Measurements from ENCODE around the gene APRT.

Gene APRT

DNA sequence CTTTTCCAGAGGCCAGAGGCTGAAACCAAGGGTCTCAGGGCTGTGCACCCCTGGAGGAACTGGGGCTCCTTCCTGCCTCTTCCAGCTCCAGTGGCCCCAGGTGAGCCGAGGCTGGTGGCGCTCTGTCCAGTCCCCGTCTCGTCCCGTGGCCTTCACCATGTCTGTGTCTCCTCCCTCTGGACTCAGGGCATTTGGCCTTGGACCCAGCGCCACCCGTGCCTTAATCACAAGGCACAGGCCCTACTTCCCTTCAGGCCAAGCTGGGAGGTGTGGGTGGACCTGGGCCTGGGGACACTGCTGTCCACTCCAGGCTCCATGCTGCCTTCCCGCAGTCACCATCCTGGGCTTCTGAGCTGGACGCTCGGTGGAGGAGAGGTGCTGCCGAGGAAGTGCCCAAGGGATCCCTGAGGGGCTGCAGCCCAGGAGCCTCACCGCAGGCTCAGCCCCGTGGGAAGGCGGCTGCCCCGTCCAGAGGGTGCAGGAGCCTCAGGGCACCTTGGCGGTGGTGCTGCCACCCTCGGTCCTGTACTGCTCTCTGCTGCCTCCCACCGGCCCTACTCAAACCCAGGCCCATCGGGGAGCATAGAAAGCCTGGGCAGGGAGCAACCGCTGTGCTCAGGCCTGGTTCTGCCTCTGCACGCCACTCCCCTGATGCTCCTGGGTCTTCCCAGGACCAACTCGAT is 9.6 kb upstream of the APRT start:
- peak in 1 of 2 experiments; percentile 29 for DNase-seq

DNA sequence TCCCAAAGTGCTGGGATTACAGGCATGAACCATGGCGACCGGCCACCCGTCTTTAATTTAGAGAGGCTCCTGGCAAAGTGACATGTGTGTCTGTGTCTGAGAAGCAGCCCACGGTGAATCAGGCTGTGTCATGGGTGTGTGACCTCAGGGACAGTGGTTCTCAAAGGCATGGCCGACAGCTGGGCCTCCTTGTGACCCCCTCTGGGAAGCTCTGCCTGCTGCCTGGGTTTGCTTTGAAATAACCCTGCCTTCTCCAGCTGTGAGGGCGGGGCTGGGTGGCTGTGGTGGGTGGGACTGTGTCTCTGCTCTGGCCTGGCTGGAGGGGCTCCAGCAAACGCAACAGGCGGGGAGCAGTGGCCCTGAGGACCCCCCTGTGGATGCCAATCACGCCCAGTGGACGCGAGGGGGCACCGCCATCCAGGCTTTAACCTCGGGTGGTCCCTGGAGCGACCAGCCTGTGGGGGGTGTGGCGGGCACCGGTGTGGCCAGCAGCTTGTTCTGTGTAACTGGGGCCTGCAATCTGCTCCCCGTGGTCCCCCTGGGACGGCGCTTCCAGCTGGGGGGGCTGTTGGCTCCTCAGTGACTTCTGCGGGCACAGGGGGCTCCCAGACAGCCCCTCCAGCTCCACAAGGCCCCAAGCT is 8.8 kb upstream of the APRT start:
- DNase-seq: no peak

DNA sequence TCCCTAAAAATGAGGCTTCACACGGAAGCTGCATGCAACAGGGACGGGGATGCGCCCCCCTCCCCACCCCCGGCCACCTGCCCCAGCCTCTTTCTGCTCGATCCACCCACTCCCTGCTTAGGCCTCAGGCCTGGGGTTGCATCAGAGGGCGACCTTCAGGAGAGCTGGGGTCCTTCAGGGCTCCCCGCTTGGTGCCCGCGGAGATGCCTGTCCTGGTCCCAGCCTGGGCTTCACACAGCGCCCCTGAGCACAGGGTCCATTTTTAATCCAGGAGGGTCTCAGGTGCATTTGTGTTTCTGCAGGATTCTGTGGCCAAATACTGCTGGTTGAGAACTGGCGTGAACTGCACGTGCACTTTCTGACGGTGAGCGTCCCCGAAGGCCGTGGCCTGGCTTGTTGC is 7.4 kb upstream of the APRT start:
- DNase-seq: no peak

DNA sequence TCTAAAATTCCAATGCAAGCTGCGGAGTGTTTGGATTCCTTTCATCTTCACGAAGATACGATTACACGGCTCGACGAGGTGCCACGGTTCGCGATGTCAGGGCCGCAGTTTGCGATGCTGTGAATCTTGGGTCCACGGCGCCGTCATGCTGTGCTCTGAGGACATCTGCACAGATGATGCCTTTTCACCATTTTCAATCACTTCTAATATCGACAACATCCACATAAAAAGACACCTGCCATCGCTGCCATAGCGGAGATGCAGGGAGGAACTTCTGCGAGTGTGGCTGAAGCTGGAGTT is 6.8 kb upstream of the APRT start:
- no peak for DNase-seq

DNA sequence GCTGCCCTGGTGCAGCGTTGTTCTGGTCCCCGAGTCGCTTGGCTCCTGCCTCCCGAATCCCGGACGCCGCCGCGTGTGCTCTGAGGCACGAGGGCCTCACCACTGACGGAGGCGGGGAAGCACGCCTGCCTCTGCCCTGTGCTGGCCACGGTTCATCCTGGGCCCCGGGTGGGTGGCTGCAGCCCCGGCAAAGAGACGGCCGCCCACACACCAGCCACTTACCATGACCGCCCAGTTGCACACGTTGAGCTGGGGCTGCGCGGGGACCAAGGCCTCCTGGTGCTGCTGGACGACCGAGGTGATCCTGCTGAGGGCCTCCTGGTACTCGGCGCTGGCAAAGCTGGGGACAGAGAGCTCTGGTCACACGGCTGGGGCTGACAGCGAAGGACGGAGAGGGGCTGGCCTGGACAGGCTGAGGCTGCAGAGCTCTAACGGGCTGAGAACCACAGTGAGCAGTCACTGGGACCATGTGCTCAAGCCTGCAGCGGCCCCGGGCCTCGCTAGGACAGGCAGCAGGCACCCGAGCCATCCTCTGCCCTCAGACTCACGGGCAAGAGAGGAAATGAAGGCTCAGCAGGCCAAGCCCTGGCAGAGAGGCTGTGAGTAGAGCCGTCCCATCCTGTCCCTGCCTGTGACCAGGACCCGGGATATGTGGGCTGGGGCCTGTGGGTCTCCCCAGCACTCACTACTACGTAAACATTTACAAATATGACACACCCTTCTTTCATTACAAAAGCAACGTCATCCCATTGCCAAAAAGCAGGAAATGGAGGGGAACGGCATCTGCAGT is 6.3 kb upstream of the APRT start:
- no peak for DNase-seq

DNA sequence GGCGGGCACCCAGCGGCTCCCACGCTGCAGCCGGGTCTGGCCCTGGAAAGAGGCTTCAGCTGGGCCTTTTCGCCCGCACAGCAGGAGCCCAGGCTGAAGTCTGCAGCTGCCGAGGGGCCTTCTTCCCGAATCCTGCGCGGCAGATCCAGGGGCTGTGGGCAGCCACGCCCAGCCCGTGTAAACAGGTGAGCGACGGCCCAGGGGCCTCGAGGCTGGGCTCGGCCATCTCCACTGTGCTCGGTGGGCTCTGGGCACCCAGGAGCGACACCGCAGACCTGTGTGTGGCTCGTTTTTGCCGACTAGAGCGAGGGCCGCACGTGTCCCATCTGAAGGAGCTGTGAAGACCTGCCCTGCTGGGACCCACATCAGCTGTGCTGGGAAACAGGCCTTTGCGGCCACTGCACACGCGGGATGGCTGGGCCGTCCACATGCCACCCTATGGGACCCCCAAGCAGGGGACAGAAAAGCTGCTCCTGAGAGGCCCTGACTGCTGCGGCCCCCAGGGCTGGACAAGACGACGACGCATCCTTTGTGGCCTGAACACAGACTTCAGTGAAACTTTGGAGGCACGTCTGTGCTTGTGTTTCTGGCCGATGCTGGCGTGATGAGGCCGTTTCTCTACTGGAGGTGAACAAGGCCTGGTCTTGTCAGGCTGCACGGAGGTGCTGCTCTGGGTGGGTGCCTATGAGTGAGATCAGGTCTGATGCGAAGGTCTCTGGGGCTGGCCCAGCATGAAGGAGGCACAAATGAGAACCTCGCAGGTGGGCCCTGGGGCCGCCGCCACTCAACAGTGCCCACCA is 5.2 kb upstream of the APRT start:
- no peak for DNase-seq

DNA sequence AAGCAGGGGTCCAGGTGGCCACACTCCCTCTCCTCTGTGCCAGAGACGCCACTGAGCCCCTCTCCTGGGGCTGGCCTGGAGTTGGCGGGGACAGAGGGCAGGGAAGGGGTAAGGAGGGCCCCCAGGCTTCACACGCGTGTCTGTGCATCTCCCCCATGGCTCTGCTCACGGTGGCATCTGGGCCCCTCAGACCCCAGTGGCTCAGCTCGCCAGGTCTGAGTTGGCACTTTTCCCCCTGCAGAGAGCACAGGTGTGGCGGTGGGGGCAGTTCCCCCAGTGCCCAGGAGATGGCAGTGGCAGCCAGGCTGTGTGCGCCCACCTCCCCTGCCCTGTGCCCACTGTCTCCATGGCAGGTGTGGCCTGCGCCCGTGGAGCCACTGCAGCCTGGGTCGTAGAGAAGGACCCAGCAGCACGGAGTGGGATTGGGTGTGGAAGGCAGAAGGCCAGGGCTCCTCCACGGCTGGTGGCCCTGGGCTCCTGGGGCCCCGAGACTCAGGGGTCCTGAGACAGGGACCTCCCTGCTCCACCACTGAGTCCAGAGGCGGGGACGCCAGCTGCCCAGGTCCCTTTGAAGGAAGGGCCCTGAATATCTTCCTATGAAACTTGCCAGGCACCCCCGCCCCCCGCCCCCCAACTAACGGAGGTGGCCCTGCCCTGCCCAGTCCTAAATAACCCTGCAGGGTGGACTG is 4.3 kb upstream of the APRT start:
- DNase-seq: peak in 1 of 2 experiments; percentile 79

DNA sequence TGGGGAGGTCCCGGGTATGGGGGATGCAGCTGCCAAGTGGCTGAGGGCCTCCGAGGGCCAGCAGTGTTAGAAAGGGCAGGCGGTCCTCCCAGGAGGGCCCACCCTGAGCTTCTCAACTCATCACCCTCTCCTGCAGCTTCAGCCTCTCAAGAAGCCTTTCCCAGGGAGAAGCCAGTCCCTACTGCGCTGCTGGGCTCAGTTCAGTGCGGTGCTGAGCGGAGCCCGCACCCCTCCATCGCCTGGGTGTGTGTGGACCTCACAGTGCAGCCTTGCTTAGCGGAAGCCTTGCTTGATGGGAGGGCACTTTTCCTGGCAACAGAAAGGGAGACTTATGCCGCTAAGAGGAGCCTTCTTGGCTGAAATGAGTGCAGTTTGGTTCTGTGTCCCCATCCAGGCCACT is 3.5 kb upstream of the APRT start:
- DNase-seq: no peak

DNA sequence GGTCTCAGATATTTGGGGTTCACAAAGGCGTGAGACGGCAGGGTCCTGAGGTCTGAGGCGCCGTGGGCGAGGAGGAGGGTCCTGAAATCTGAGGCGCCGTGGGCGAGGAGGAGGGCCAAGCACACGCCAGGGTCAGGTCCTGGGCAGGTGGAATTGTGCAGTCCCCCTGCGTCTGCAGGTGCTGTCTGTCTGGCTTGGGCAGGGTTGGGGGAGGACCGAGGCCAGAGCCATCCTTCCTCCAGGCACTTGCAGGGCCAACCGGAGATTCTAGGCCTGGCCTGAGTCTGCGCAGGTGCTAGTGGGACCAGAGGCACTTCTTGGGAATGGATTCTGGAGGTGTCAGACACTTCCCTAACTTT is 2.4 kb upstream of the APRT start:
- DNase-seq: no peak

DNA sequence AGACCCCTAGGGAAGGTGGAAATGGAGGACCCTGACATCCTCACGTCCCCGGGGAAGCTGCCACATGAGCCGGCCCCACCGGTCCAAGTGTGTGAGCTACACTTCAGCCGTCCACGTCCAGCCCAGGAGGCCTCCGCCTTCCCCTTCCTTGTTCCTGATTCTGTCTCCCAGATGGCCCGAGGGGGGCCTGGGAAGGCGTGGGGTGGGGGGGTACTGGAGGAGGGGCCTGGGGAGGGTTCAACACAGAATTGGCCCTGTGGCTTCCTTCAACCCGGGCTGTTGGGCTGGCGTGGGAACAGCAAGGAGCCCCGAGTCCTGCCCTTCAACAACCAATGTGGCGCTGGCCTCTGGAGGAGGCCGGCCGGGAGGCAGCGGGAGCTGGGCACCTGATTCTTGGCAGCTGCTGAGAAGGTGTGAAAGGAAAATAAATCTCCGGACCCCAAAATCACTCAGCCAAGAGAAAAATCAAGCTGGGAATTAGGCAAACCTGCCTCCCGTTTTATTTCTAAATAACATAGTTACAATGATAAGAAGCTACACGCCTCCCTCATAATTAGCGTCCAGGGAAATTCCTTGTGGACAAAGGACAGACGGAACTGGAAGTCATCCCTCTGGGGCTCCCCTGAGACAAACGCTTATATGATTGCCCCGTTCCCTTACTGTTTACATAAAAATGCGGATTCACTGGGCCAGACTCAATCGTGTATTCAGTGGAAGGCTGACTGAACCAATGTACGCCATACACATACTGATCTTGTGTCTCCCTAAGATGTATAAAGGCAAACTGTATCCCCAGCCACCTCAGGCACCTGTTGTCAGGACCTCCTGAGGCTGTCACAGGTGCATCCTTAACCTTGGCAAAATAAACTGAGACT is 1.8 kb upstream of the APRT start:
- DNase-seq: no peak

DNA sequence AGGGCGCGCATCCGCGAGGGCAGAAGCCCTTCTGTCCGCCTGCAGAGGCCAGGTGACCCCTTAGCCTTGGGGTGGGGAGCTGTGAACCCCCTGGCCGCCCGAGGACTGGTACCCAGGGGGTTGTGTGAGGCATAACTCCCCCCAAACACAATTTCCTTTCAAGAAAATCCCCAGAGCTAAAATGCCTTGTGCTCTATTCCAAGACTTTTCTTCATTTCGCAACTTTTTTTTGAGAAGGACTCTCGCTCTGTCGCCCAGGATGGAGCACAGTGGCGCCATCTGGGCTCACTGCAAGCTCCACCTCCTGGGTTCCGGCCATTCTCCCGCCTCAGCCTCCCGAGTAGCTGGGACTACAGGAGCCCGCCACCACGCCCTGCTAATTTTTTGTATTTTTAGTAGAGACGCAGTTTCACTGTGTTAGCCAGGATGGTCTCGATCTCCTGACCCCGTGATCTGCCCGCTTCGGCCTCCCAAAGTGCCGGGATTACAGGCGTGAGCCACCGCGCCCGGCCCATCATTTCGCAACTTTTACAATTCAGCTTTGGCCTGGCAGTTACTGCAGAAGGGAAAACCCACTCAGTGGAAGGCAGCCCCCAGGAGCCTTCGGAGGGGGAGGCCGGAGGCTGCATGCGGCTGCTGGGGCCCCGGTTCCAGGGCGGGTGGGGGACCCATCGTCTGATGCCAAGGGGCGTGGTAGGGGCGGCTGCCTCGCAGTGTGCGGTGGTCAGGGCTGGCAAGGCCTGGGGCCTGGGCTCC is 963 bp upstream of the APRT start:
- DNase-seq: peak in 1 of 2 experiments; percentile 45

DNA sequence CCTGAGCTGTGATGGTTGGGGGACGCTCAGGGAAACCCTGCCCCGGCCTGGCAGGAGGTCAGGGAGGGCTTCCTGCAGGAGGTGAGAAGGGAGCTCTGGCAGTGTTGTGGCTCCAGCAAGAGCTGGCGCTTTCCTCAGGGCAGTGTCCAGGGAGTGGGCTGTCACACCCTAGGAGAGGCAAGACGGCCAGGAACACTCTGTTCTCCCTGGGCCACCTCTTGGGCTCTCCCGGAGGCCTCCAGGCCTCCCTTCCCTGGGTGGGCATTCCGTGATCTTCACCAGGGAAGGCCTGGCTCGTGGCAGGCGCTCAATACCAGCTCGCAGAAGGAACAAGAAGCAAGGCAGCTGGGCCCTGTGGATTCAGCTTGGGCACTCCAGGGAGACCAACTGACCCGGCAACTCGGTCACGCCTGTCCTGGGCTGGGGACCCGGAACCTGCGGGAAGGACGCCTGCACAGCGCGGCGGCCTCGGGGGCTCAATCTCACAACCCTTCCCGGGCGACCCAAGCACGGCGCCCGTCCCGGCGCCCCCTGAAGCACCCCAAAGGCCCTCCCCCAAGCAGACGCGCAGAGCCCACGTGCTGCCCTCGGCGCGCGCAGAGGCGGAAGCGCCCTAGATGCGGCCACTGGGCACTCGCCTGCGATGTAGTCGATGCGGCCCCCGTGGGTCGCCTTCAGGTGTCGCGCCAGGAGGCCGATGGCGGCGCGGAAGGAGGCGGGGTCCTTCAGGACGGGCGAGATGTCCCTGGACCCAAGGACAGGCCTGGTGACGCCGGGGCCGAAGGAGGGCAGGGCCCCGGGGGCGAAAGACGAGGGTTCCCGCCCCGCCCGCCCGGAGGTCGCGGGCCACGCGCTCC is 588 bp downstream of the APRT start:
- DNase-seq: peak; percentile 51 to 80

DNA sequence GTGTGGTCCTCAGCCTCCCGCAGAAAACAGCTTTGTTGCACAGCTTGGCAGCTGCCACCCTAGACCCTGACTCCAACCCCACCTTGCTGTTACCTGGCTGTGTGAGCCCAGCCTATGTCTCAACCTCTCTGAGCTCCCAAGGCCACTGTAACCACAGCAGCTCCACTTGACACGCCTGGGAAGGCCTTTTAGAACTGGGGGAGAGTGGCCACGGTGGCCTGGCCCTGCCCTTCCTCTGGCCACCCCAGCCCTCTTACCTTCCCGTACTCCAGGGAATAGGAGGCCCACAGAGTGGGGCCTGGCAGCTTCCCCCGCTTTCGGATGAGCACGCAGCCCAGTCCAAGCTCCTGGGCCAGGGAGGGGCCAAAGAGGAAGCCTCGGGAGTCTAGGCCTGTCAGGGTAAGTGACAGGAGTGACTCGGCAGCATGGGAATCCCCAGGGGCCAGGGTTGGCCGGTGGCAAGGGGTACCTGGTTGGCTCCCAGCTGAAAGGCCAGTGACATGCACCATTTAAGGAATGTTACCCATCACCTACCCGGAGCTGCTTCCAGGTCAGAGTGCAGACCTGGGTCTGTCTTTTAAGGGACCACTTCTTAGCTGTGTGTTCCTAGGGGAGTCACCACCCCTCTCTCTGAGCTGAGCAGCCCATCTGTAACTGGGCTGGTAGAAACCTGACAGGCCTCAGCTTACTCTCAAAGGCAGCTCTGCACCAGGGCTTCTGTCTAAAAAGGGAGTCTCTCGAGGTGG is 1.4 kb downstream of the APRT start:
- peak in 1 of 2 experiments; percentile 20 for DNase-seq

DNA sequence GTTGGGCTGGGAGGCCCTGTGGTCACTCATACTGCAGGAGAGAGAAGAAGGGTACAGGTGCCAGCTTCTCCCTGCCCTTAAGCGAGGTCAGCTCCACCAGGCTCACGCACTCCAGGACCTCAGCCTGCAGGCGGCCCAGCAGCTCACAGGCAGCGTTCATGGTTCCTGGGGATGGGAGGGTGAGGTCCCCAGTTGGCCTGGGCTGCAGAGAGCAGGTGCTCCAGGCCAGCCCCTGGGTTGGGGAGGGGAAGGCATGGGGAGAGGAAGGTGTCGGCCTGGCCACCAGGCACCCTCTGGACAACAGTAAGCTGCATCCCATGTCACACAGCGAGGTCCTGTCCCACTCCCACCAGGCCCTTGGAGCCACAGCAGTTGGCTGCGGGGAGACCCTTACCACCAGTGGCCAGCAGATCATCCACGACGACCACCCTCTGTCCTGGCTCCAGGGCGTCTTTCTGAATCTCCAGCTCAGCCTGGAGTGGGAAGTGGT is 2.0 kb downstream of the APRT start:
- no peak for DNase-seq

DNA sequence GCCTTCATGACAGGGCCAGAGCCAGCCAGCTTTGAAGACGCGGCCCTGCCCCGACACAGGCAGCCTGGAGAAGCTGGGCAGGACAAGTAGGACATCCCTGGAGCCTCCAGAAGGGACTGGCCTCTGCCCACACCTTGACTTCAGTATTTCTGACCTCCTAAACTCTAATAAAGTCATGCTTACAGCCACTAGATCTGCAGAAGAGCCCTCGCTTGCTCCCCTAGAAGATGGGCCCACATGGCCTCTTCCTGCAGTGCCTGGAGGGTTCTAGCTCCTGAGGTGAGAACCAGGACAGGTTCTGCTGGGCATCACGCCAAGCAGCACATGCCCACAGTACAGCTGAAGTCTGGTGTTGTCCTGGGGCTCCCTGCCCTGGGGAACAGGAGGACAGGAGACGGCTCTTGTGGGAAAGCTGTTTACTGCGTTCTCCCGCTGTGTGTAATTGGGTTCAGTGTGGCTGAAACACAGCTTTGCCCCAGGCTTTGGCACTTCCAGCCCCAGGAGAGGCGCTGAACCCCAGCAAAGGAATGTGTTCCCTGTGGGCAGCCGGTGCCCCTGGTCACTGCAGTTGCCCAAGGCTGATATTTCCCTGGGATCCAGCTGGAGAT is 2.6 kb downstream of the APRT start:
- no peak for DNase-seq

DNA sequence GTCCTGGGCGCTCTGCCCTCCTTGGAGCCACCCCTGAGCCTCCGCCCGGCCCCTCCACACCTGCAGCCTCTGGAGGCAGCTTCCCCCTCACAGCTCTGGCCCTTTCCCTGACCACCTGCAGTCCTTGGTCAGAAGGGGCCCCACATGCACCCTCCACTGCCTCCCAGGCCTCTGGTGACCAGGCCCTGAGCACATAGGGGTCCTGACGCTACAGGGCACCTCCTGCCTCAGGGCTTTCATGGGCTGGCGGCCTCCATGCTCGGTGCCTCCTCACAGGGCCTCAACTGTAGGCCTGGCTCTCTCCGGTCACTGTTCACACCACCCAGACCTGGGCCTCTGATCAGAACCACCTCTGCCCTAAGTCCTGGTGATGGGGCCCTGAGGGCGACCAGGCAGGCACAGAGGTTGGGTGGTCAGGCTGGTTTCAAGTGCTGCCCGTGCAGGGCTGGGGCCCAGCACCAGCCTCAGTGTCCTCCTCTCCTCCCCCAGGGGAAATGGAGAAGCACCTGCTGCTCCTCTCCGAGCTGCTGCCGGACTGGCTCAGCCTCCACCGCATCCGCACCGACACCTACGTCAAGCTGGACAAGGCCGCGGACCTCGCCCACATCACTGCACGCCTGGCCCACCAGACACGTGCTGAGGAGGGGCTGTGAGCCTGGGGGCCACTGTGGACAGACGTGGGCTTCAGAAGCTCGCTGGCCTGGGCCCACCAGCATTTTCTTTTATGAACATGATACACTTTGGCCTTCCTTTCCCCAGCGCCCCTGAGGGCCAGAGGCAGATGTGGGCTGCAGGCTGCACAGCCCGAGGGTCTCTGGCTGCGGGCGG is 3.9 kb downstream of the APRT start:
- DNase-seq: no peak

DNA sequence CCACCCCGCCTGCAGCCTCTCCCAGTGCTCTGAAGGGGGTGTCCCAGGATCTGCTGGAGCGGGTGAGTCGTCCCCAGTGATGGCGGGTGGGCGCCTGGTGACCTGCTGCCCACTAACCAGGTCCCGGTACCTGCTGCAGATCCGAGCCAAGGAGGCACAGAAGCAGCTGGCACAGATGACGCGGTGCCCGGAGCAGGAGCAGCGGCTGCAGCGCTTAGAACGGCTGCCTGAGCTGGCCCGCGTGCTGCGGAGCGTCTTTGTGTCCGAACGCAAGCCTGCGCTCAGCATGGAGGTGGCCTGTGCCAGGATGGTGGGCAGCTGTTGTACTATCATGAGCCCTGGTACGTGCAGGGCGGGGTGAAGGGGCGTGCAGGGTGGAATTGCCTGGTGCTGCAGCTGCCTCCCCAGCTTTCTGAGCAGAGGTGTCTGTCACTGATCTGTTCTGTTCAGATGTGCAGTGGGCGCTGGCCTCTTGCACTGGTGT is 4.5 kb downstream of the APRT start:
- DNase-seq: no peak
